Measurements from ENCODE around the gene RAB30.

GRCh38 chr11:83054904-83055380, 16.8 kb downstream of the RAB30 start:
- TF ChIP-seq CTCF (IDR thresholded peaks at IDR 0.05 in 4 of 5, conservative IDR thresholded peaks at IDR 0.05 in 1 of 5) (no peak), POLR2A (IDR thresholded peaks at IDR 0.05) (no peak)

Measured in gastrocnemius medialis (tissue), 4 donors.